ENCODE measurements around the gene PRDM16.

DNA sequence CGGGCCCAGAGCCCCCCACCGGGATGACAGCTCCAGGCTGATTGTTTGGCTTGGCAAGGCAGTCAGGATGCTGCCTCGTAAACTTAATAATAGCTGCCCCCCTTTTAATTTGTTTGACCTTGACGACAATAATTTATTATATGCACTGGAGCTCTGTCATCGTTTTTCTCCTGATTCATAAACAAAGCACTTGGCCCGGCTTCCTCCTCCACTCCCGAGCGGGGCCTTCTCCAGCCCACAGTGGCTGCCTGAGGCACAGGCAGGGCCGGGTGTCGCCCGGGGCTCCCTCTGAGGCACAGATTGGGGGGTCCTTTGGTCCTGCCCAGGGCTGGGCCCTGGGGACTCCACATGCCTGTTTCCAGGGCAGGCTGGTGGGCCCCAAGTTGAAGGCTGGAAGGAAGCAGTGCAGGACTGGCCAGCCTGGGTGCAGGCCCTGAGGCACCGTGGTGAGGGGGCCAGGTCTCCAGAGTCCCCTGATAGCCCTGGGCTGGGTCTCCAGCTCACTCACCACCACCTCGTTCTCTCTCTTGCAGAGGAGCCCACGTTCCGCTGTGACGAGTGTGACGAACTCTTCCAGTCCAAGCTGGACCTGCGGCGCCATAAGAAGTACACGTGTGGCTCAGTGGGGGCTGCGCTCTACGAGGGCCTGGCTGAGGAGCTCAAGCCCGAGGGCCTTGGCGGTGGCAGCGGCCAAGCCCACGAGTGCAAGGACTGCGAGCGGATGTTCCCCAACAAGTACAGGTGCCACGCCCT, 333.4 kb downstream of the PRDM16 start:
- TF ChIP-seq TCF7L2 (IDR thresholded peaks at IDR 0.05; ENCODE audit: low read depth, low read length): no peak
- TF ChIP-seq, protein P1, sequence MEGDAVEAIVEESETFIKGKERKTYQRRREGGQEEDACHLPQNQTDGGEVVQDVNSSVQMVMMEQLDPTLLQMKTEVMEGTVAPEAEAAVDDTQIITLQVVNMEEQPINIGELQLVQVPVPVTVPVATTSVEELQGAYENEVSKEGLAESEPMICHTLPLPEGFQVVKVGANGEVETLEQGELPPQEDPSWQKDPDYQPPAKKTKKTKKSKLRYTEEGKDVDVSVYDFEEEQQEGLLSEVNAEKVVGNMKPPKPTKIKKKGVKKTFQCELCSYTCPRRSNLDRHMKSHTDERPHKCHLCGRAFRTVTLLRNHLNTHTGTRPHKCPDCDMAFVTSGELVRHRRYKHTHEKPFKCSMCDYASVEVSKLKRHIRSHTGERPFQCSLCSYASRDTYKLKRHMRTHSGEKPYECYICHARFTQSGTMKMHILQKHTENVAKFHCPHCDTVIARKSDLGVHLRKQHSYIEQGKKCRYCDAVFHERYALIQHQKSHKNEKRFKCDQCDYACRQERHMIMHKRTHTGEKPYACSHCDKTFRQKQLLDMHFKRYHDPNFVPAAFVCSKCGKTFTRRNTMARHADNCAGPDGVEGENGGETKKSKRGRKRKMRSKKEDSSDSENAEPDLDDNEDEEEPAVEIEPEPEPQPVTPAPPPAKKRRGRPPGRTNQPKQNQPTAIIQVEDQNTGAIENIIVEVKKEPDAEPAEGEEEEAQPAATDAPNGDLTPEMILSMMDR (IDR thresholded peaks at IDR 0.05): no peak
- TF ChIP-seq SIN3A (IDR thresholded peaks at IDR 0.05; ENCODE audit: borderline replicate concordance, insufficient read depth, low read depth, low read length): no peak
